ENCODE data around the gene ULK4. TPM values are rescaled to one million over a fixed set of nuclear protein-coding genes. Genes with fewer than 3 reads are reported as not detected.

The ULK4 gene
- total RNA-seq, 1 donor from 2014 or later = 18.6 TPM

- CTCF ChIA-PET = no interaction called here
Observed at GRCh38 chr3:41599127-41599484, 362.8 kb downstream of the ULK4 start.

GRCh38 chr3:41598402-41599126 lies 363.3 kb downstream of the ULK4 start:
- POLR2A ChIA-PET = no interaction called here

More at GRCh38 chr3:41599127-41599484, 362.8 kb downstream of the ULK4 start:
- ATAC-seq (ENCODE audit: low read depth) (no peak), DNase-seq (no peak)
- H3K27ac Mint-ChIP-seq = no peak overlapping the region
- intact Hi-C loops (cut with micrococcal nuclease) = no loop called here
- H3K4me3 Mint-ChIP-seq = no peak overlapping the region
- H3K4me1 Mint-ChIP-seq = peaks cover 8% of the 10 kb centered on the region
- POLR2A ChIA-PET = no interaction called here
- H3K36me3 Mint-ChIP-seq (ENCODE audit: low read depth) = no peaks in the 10 kb centered on the region
- no peaks in the 10 kb centered on the region for H3K9me3 Mint-ChIP-seq
- no peak for TF ChIP-seq CTCF (IDR thresholded peaks at IDR 0.05)
- no peaks in the 10 kb centered on the region for H3K27me3 Mint-ChIP-seq

GRCh38 chr3:41593774-41594173 lies 368.1 kb downstream of the ULK4 start:
- Mint-ChIP-seq H3K9me3 (no peaks in the 10 kb centered on the region), H3K4me1 (peaks cover 11% of the 10 kb centered on the region)
- POLR2A ChIA-PET = no interaction called here

More at GRCh38 chr3:41598402-41599126, 363.3 kb downstream of the ULK4 start:
- intact Hi-C loops (cut with micrococcal nuclease) = no loop called here
- Mint-ChIP-seq H3K36me3 (ENCODE audit: low read depth) (no peaks in the 10 kb centered on the region), H3K4me3 (no peak overlapping the region), H3K27me3 (no peaks in the 10 kb centered on the region), H3K9me3 (no peaks in the 10 kb centered on the region), H3K27ac (no peak overlapping the region), H3K4me1 (peaks cover 8% of the 10 kb centered on the region)
- CTCF ChIA-PET = no interaction called here
- TF ChIP-seq CTCF (IDR thresholded peaks at IDR 0.05) = no peak
- ATAC-seq (ENCODE audit: low read depth) (no peak), DNase-seq (no peak)

GRCh38 chr3:41592753-41593510 lies 369.0 kb downstream of the ULK4 start:
- ChIA-PET POLR2A (no interaction called here), CTCF (no interaction called here)
- Mint-ChIP-seq H3K4me3 (no peak overlapping the region), H3K27me3 (no peaks in the 10 kb centered on the region), H3K36me3 (ENCODE audit: low read depth) (no peaks in the 10 kb centered on the region), H3K4me1 (peaks cover 9% of the 10 kb centered on the region), H3K9me3 (no peaks in the 10 kb centered on the region), H3K27ac (no peak overlapping the region)
- intact Hi-C loops (cut with micrococcal nuclease) = no loop called here
- no peak for DNase-seq
- ATAC-seq (ENCODE audit: low read depth) = no peak
- no peak for TF ChIP-seq CTCF (IDR thresholded peaks at IDR 0.05)

More at GRCh38 chr3:41593774-41594173, 368.1 kb downstream of the ULK4 start:
- H3K36me3 Mint-ChIP-seq (ENCODE audit: low read depth) = no peaks in the 10 kb centered on the region
- CTCF ChIA-PET = no interaction called here
- no peak overlapping the region for H3K4me3 Mint-ChIP-seq
- ATAC-seq (ENCODE audit: low read depth) = no peak
- H3K27me3 Mint-ChIP-seq = no peaks in the 10 kb centered on the region
- TF ChIP-seq CTCF (IDR thresholded peaks at IDR 0.05) = no peak
- DNase-seq = no peak
- intact Hi-C loops (cut with micrococcal nuclease) = no loop called here
- H3K27ac Mint-ChIP-seq = no peak overlapping the region

GRCh38 chr3:41583014-41583413 lies 378.9 kb downstream of the ULK4 start:
- intact Hi-C loops (cut with micrococcal nuclease) = no loop called here
- CTCF ChIA-PET = no interaction called here
- no peak overlapping the region for H3K27ac Mint-ChIP-seq

More at GRCh38 chr3:41583014-41583413, 378.9 kb downstream of the ULK4 start:
- ATAC-seq (ENCODE audit: low read depth) (no peak), DNase-seq (no peak)
- Mint-ChIP-seq H3K36me3 (ENCODE audit: low read depth) (no peaks in the 10 kb centered on the region), H3K27me3 (no peaks in the 10 kb centered on the region), H3K4me3 (no peak overlapping the region), H3K9me3 (peaks cover 7% of the 10 kb centered on the region), H3K4me1 (peaks cover 32% of the 10 kb centered on the region)
- POLR2A ChIA-PET = no interaction called here
- no peak for TF ChIP-seq CTCF (IDR thresholded peaks at IDR 0.05)
